SK-N-SH (cell line): ENCODE measurements around the gene LHPP. TPM values are rescaled to one million over a fixed set of nuclear protein-coding genes. Genes with fewer than 3 reads are reported as not detected.

Experiments
- CTCF ChIA-PET: fragments of 300-600, 350-600 bp; formaldehyde crosslinking; extraction: SDS; loops from one replicate; lab custom pipeline; 2021; lab: Yijun Ruan, JAX
- POLR2A ChIA-PET: fragments of 350-600 bp; sonication (Branson Sonifier 250); formaldehyde crosslinking; extraction: SDS; loops from one replicate; lab custom pipeline; 2020; ENCODE audit warnings: antibody characterized with exemption, inconsistent platforms; lab: Yijun Ruan, JAX
- DNase-seq: peaks from one replicate; pipeline ENCODE4 v3.0.0; 2012
- H2AFZ ChIP-seq: fragments of 200-600 bp; sonication (generic); 2 replicates; pipeline ENCODE4 v1.8.1; 2016; ENCODE audit warnings: antibody characterized with exemption, mild to moderate bottlenecking, low read depth
- H3F3A ChIP-seq: fragments of 200-600 bp; sonication (generic); replicated peaks from 2 replicates; pipeline ENCODE3; 2016; ENCODE audit warnings: antibody characterized with exemption, mild to moderate bottlenecking; ENCODE audit not compliant: insufficient read depth
- H3K27ac ChIP-seq, 2 experiments: fragments of 200-500 bp in 1 of 2; fragments of 200-600 bp in 1 of 2; sonication (Bioruptor generic) in 1 of 2; sonication (generic), shearing (Covaris generic) in 1 of 2; 2 replicates each; pipeline versions ENCODE4 v1.5.1 to v1.6.1; 2014 to 2016; ENCODE audit warnings: low read depth in 2 of 2, inconsistent platforms in 1 of 2, low read length in 1 of 2, mild to moderate bottlenecking in 1 of 2, mixed read lengths in 1 of 2
- H3K27me3 ChIP-seq: fragments of 200-600 bp; sonication (generic), shearing (Covaris generic); 2 replicates; pipeline ENCODE4 v1.6.1; 2016; ENCODE audit warnings: mixed run types; ENCODE audit not compliant: insufficient read depth
- H3K36me3 ChIP-seq, 2 experiments: fragments of 200-500 bp in 1 of 2; fragments of 200-600 bp in 1 of 2; sonication (Bioruptor generic) in 1 of 2; sonication (generic) in 1 of 2; replicated peaks in 1 of 2; 2 replicates each; pipeline versions ENCODE3 to v1.5.1; 2014 to 2016; ENCODE audit warnings: low read length in 1 of 2, mild to moderate bottlenecking in 1 of 2; ENCODE audit not compliant: insufficient read depth in 2 of 2, control insufficient read depth in 1 of 2
- H3K4me1 ChIP-seq, 2 experiments: fragments of 200-500 bp in 1 of 2; fragments of 200-600 bp in 1 of 2; sonication (Bioruptor generic) in 1 of 2; sonication (generic), shearing (Covaris generic) in 1 of 2; 2 replicates each; pipeline versions ENCODE4 v1.5.1 to v1.6.1; 2014 to 2016; ENCODE audit warnings: low read depth in 1 of 2, low read length in 1 of 2, mixed run types in 1 of 2; ENCODE audit not compliant: insufficient read depth in 2 of 2, control insufficient read depth in 1 of 2
- H3K4me2 ChIP-seq: fragments of 200-600 bp; sonication (generic), shearing (Covaris generic); 2 replicates; pipeline ENCODE4 v1.6.1; 2017; ENCODE audit warnings: mixed run types
- H3K4me3 ChIP-seq, 2 experiments: fragments of 200-500 bp in 1 of 2; fragments of 200-600 bp in 1 of 2; sonication (Bioruptor generic) in 1 of 2; sonication (generic), shearing (Covaris generic) in 1 of 2; 2 replicates each; pipeline versions ENCODE4 v1.5.1 to v1.8.1; 2014 to 2016; ENCODE audit warnings: low read depth in 2 of 2, inconsistent platforms in 1 of 2, low read length in 1 of 2, mild to moderate bottlenecking in 1 of 2, mixed read lengths in 1 of 2, moderate library complexity in 1 of 2
- H3K79me2 ChIP-seq: fragments of 200-600 bp; sonication (generic); 2 replicates; pipeline ENCODE4 v1.8.1; 2017; ENCODE audit warnings: mild to moderate bottlenecking; ENCODE audit not compliant: insufficient read depth
- H3K9ac ChIP-seq: fragments of 200-600 bp; sonication (generic); 2 replicates; pipeline ENCODE4 v1.6.1; 2017; ENCODE audit warnings: mixed run types
- H3K9me2 ChIP-seq: fragments of 200-600 bp; sonication (generic); 2 replicates; pipeline ENCODE4 v1.6.1; 2017; ENCODE audit warnings: mixed run types
- H3K9me3 ChIP-seq: fragments of 200-600 bp; sonication (generic); 2 replicates; pipeline ENCODE4 v1.6.1; 2017; ENCODE audit warnings: mixed run types, mild to moderate bottlenecking, moderate library complexity
- H4K20me1 ChIP-seq: fragments of 200-600 bp; sonication (generic); 2 replicates; pipeline ENCODE4 v1.6.1; 2017; ENCODE audit warnings: mild to moderate bottlenecking, mixed run types; ENCODE audit not compliant: insufficient read depth
- CHD2 ChIP-seq: fragments of 150-350 bp; IDR thresholded peaks from 2 replicates; pipeline ENCODE4 v1.6.1; 2018; ENCODE audit warnings: low read length; ENCODE audit not compliant: partially characterized antibody
- CTCF ChIP-seq: fragments of 200-600 bp; sonication (generic); IDR thresholded peaks from 2 replicates; pipeline ENCODE4 v1.6.1; 2017; ENCODE audit warnings: antibody characterized with exemption, mild to moderate bottlenecking, moderate library complexity
- EP300 ChIP-seq, 2 experiments: IDR thresholded peaks; 2 replicates each; pipeline versions ENCODE4 v1.4.0 to v1.6.1; 2012; ENCODE audit warnings: borderline replicate concordance in 1 of 2, low read depth in 1 of 2, low read length in 1 of 2
- FOSL2 ChIP-seq: IDR thresholded peaks from 2 replicates; pipeline ENCODE4 v1.4.0; 2012; ENCODE audit warnings: low read depth, mild to moderate bottlenecking, moderate library complexity, borderline replicate concordance
- FOXJ3 ChIP-seq: sonication (generic); formaldehyde crosslinking; IDR thresholded peaks from 2 replicates; pipeline ENCODE4 v1.5.1; 2020; ENCODE audit warnings: mild to moderate bottlenecking, missing genetic modification reagents
- GABPA ChIP-seq: IDR thresholded peaks from 2 replicates; pipeline ENCODE4 v1.4.0; 2012; ENCODE audit warnings: low read depth, mild to moderate bottlenecking
- JUND ChIP-seq: IDR thresholded peaks from 2 replicates; pipeline ENCODE4 v1.4.0; 2012
- MAX ChIP-seq: IDR thresholded peaks from 2 replicates; pipeline ENCODE4 v1.4.0; 2012; ENCODE audit warnings: low read depth
- NRF1 ChIP-seq: IDR thresholded peaks from 2 replicates; pipeline ENCODE4 v1.6.1; 2012; ENCODE audit warnings: low read depth, mild to moderate bottlenecking, low read length
- RCOR1 ChIP-seq: fragments of 150-350 bp; IDR thresholded peaks from 2 replicates; pipeline ENCODE4 v1.6.1; 2017; ENCODE audit warnings: antibody characterized with exemption, low read length
- REST ChIP-seq: IDR thresholded peaks from 2 replicates; pipeline ENCODE4 v1.6.1; 2012; ENCODE audit warnings: mild to moderate bottlenecking, low read depth, low read length, moderate library complexity
- RFX5 ChIP-seq: IDR thresholded peaks from 2 replicates; pipeline ENCODE4 v1.6.1; 2012; ENCODE audit warnings: mild to moderate bottlenecking, improper control_type of control experiment, low read length
- RXRA ChIP-seq: IDR thresholded peaks from 2 replicates; pipeline ENCODE4 v1.4.0; 2012; ENCODE audit warnings: low read depth, mild to moderate bottlenecking, borderline replicate concordance
- SIN3A ChIP-seq: IDR thresholded peaks from 2 replicates; pipeline ENCODE4 v1.6.1; 2012; ENCODE audit warnings: low read depth, mild to moderate bottlenecking, low read length, moderate library complexity, borderline replicate concordance
- TAF1 ChIP-seq: IDR thresholded peaks from 2 replicates; pipeline ENCODE4 v1.6.1; 2012; ENCODE audit warnings: low read depth, mild to moderate bottlenecking, low read length, moderate library complexity, borderline replicate concordance
- TEAD4 ChIP-seq: IDR thresholded peaks from 2 replicates; pipeline ENCODE4 v1.4.0; 2012; ENCODE audit warnings: mild to moderate bottlenecking, borderline replicate concordance; ENCODE audit not compliant: insufficient read depth
- YY1 ChIP-seq: IDR thresholded peaks from 2 replicates; pipeline ENCODE4 v1.4.0; 2012; ENCODE audit warnings: low read depth, mild to moderate bottlenecking
- WGBS: methylation state at CpG from one replicate; pipeline ENCODE4 v1.1.6; 2017; ENCODE audit warnings: low lambda C conversion rate; 5-methylcytosine and 5-hydroxymethylcytosine counted together
- polyA plus RNA-seq, 3 experiments: library from polyadenylated mRNA; depleted of rRNA; stranded (reverse); fragments of >200 nt; gene quantifications; 2 replicates each; pipeline ENCODE4 v1.2.3, GENCODE V29; 2012

LHPP gene
- polyA plus RNA-seq, 1 of the 3 experiments (the other 2 are of a cell fraction): 29.8 TPM

- POLR2A ChIA-PET: interaction anchor here (0.7 kb wide), 1 partner anchor 11 kb away, joined by 3 read pairs; no protein-coding TSS in a partner anchor
These were observed 12.2 kb upstream of the LHPP start for GRCh38 chr10:124449170-124450011.

More at GRCh38 chr10:124449170-124450011, 12.2 kb upstream of the LHPP start:
- peaks cover 0 to 3% of the 10 kb centered on the region in 2 experiments; a peak in 1 of 4 replicates for H3K4me1 ChIP-seq
- H3K9me3 ChIP-seq: no peaks in the 10 kb centered on the region
- TF ChIP-seq EP300 (IDR thresholded peaks at IDR 0.05; ENCODE audit: borderline replicate concordance in 1 of 2, low read depth in 1 of 2, low read length in 1 of 2): no peak
- TF ChIP-seq RFX5: no peak
- no peak for TF ChIP-seq FOXJ3 (CRISPR knock-in tag)
- TF ChIP-seq CTCF: no peak
- no peak for TF ChIP-seq FOSL2
- no peak for TF ChIP-seq TAF1
- no peak for TF ChIP-seq RCOR1
- no peak for TF ChIP-seq SIN3A
- TF ChIP-seq REST: no peak
- no peak for TF ChIP-seq GABPA
- no peak for TF ChIP-seq NRF1
- TF ChIP-seq JUND: no peak
- no peak for TF ChIP-seq MAX
- TF ChIP-seq CHD2: no peak
- TF ChIP-seq YY1: no peak
- TF ChIP-seq RXRA: no peak
- TF ChIP-seq TEAD4: no peak
- peak; percentile 55 for DNase-seq
- no peak overlapping the region for H2AFZ ChIP-seq
- H3K4me3 ChIP-seq: peak overlapping the region; percentile 21 to 35; a peak in 1 of 4 replicates
- H3K4me2 ChIP-seq: peak overlapping the region; percentile 74
- no peak overlapping the region for H3K27ac ChIP-seq
- H3K79me2 ChIP-seq: no peaks in the 10 kb centered on the region
- H3K9ac ChIP-seq: no peak overlapping the region
- H4K20me1 ChIP-seq: no peaks in the 10 kb centered on the region
- H3K36me3 ChIP-seq: no peaks in the 10 kb centered on the region
- CTCF ChIA-PET: interaction anchor here (0.7 to 1.9 kb wide), 2 partner anchors 19 to 283 kb away, joined by 3 to 4 read pairs; no protein-coding TSS in a partner anchor
- H3F3A ChIP-seq: no peaks in the 10 kb centered on the region
- peaks cover 85% of the 10 kb centered on the region for H3K27me3 ChIP-seq
- WGBS: 2% methylated on average over 22 of the region's 59 CpGs
- no peaks in the 10 kb centered on the region for H3K9me2 ChIP-seq
